HTR-8/SVneo (cell line): Measurements from ENCODE around the gene MPDZ.
"Not testable (repeated sequence)": the region's sequence is repeated elsewhere in the genome, so short reads cannot be mapped to it uniquely, and the experiment has no call there.

ENCODE experiments used
- DNase-seq: peaks from one replicate; pipeline ENCODE4 v3.0.0; 2011; ENCODE audit warnings: low spot score, mixed read lengths; ENCODE audit not compliant: insufficient read length
- FAIRE-seq: peaks from 2 replicates; lab custom pipeline; 2011; peaks lifted over from hg19 to GRCh38; lab: Jason Lieb, UNC

The MPDZ gene

GRCh38 chr9:13269589-13270452 lies 9.7 kb downstream of the MPDZ start:
- DNase-seq (no peak), FAIRE-seq (peak; percentile 64)

GRCh38 chr9:13268469-13268868 lies 11.0 kb downstream of the MPDZ start:
- FAIRE-seq (peak; percentile 9), DNase-seq (peak; percentile 14)

- FAIRE-seq (no peak), DNase-seq (peak; percentile 25)
Measured at GRCh38 chr9:13267743-13268142, 11.7 kb downstream of the MPDZ start.

- DNase-seq (no peak), FAIRE-seq (no peak)
Measured at GRCh38 chr9:13266167-13266566, 13.3 kb downstream of the MPDZ start.

DNA sequence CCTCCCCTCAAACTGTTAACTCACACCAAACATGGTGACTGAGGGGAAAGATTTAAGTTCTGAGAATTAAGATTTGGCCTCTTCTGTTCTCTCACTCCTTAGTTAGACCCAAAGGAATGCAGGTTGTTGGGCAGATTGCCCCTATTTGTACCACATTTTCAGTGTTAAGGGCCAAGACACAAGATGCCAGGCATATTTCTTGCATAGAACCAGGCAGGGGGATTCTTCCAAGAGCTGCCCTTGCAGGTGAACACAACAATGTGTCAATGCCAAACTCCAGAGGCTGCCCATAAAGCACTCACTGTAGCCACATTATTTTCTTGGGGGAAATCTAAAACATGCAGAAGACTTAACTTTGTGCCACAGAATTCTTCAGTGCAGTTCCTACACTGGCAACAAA lies 14.7 kb downstream of the MPDZ start:
- DNase-seq (no peak), FAIRE-seq (no peak)

DNA sequence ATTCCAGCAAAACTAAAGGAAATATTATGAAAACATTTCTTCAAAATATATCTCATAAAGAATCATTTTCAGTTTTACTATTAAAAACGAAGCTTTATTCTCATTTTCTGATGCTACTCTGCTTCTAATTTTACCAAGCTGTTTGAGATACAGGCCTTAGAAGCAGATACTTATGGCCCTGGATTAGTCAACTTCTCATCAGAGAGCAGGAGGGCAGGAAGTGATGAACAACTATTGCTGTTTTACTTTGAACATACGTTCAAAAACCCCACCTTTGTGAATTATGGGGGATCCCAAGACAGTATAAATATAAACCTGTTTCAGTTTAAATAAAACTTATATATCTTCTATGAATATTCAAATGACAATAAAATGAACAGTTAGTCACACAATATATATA lies 16.0 kb downstream of the MPDZ start:
- no peak for FAIRE-seq
- no peak for DNase-seq

DNA sequence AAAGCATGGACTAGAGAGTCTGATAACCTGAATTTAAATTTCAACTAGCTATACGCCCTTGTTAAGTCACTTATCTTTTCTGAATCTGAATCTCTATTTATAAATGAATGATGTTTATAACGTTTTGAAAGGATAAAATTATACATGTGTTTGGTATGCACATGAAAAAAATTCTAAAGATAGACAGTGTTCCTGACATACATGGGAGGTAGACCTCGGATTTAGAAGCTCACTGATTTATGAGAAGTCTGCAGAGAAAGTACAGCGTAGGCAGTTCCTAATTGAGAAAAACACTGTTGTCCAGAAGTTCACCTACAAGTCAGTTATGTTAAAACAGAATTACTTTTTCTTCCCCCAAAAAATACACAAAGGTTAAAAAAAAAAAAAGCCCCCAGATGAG lies 26.6 kb downstream of the MPDZ start:
- FAIRE-seq (no peak), DNase-seq (no peak)

DNA sequence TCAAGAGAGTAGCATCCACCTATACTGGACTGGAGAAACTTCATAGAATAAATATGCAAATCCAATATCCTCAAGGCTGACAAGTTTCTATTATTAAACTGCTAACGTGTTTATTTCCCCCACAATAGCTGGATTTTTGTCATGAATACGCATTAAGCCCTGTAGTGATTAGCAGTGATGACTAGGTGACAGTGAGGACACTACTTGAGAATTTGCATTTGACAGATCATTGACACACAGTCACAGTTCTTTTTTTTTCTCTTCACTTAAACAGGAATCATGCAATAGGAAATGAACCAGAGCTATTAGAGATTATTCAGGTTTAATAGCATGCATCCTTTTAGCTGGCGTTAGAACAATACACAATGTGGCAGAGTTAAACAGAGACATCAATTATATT lies 35.3 kb downstream of the MPDZ start:
- FAIRE-seq (no peak), DNase-seq (no peak)

DNA sequence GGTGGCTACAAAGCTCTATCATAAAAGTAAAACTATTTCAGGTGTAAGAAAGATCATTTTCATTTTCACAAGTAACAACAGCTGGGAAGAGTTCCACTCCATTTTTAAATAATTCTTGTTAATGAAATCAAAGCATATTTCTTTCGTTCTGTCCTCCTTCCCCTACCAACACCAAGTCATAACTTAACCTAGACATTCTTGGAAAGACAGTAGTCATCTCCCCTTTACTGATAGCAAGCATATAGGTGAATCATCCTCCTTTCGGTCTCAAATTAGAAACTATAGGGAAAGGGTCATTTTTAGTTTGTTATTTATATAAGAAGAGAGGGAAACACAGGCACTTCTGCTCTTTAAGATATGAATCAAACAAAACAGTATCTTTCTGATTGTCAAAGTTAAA lies 38.2 kb downstream of the MPDZ start:
- DNase-seq (no peak), FAIRE-seq (no peak)

GRCh38 chr9:13239660-13240059 lies 39.8 kb downstream of the MPDZ start:
- no peak for DNase-seq
- no peak for FAIRE-seq

- FAIRE-seq (no peak), DNase-seq (no peak)
Measured at GRCh38 chr9:13239208-13239607, 40.3 kb downstream of the MPDZ start.

GRCh38 chr9:13234932-13235331 lies 44.6 kb downstream of the MPDZ start:
- FAIRE-seq (no peak), DNase-seq (no peak)

DNA sequence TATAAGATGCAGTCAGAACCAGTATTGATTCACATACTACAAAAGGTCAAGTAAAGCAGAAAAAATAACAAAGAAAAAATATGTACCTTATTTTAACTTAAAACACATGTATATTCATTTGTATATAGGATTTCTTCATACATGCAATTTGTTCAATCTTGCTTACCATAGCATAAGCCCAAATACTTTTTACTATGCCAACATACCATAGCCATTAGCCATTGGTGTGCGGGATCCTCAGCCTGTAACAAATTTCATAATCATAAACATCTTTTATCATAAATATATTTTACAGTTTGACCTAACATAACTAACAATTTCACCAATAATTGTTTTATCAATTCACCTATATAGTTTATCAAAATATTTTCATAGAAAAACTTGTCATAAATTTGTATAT lies 51.1 kb downstream of the MPDZ start:
- no peak for DNase-seq
- FAIRE-seq, result no peak

- FAIRE-seq, result no peak
Measured at GRCh38 chr9:13224366-13224765, 55.1 kb downstream of the MPDZ start.

GRCh38 chr9:13222733-13223132 lies 56.8 kb downstream of the MPDZ start:
- FAIRE-seq, DNase-seq: not testable (repeated sequence)

More at GRCh38 chr9:13224366-13224765, 55.1 kb downstream of the MPDZ start:
- no peak for DNase-seq

DNA sequence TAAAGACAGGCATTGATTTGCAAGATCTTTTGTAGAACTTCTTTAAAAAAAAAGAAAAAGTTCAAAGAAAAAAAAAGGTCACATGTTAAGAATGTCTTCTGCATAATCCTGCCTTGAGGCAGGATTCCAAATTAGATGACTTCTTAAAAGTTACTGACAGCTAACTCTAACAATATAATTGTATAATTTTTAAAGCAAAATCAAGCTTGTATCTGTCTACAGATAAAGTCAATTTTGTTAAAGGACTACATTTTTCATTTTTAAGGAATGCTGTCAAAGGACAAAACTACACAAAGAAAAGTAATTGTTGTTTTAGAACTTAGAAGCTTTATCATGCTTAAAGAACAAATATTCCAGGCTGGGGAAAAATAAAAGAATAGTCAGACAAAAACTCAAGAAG lies 57.8 kb downstream of the MPDZ start:
- DNase-seq (no peak), FAIRE-seq (no peak)

GRCh38 chr9:13220837-13221236 lies 58.7 kb downstream of the MPDZ start:
- FAIRE-seq (no peak), DNase-seq (no peak)

DNA sequence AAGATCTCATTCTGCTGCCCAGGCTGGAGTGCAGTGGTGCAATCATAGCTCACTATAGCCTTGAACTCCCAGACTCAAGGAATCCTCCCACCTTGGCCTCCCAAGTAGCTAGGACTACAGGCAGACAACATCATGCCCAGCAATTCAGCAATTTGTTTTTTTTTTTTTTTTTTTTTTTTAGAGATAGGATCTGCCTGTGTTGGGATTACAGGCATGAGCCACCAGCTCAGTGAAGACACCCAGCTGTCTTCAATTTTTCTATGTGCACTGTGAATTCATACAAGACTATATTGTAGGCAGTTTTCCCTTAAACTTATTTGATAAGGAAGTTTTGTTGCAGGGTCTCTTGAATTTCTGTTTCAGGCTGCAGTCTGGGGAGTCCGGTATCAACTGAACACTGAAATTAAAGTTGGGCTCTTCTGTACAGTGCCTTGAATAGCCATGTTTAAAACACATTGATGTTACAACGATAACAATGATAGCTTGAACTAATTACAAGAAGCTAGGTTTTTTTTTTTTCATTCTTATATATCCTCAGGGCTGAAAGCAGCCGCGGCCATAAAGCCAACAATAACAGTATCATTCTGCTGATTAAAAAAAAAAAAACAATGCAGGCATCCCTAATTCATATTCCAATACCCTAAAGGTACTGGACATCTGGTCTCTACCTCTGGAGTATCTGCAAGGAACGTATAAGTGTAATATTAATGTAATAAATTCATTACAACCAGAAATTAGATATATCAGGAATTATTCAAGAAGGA lies 63.5 kb downstream of the MPDZ start:
- no peak for DNase-seq
- no peak for FAIRE-seq

GRCh38 chr9:13213998-13214397 lies 65.5 kb downstream of the MPDZ start:
- DNase-seq, result no peak
- no peak for FAIRE-seq

DNA sequence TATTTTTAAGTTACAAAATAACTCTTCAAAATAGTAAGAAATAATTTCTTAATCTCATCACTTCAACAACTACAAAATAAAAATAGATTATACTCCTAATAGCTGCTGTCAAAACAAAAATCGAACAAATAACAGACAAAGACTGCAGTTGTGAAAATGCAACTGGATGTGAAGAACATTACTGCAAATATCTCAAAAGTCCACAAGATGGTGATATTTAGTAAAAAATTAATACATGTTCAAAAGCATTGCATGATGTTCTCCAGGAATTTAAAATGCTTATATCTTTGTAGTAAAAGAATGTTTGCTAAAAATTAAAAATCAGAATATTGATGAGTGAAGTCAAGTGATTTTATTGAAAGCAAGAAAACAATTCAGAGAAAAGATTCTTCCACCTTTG lies 66.2 kb downstream of the MPDZ start:
- FAIRE-seq, result no peak
- peak; percentile 5 for DNase-seq

- DNase-seq, result no peak
- no peak for FAIRE-seq
Measured at GRCh38 chr9:13210306-13210705, 69.2 kb downstream of the MPDZ start.
